Stimulated activated CD4-positive, alpha-beta T cell treated with anti-CD3 and anti-CD28 coated beads, Interleukin-2, amount 100 ng/mL, for 4 hours (primary cell): ENCODE measurements around the gene PSMD2.

Experiments
- DNase-seq: peaks from one replicate; pipeline ENCODE4 v3.0.0-alpha.2; 2020; ENCODE audit warnings: low read depth

The PSMD2 gene

GRCh38 chr3:184282941-184283340 is 16.1 kb upstream of the PSMD2 start:
- DNase-seq: no peak

GRCh38 chr3:184283681-184284080 is 15.4 kb upstream of the PSMD2 start:
- DNase-seq: no peak

GRCh38 chr3:184284696-184285095 is 14.3 kb upstream of the PSMD2 start:
- DNase-seq: no peak

GRCh38 chr3:184289426-184289938 is 9.6 kb upstream of the PSMD2 start:
- DNase-seq: peak; percentile 43

GRCh38 chr3:184290331-184290730 is 8.7 kb upstream of the PSMD2 start:
- no peak for DNase-seq

- no peak for DNase-seq
These were observed 7.8 kb upstream of the PSMD2 start for GRCh38 chr3:184291044-184291737.

GRCh38 chr3:184291738-184292445 is 7.1 kb upstream of the PSMD2 start:
- DNase-seq: no peak

GRCh38 chr3:184295771-184296170 is 3.3 kb upstream of the PSMD2 start:
- DNase-seq: no peak

GRCh38 chr3:184296616-184297015 is 2.4 kb upstream of the PSMD2 start:
- DNase-seq: no peak

- DNase-seq: no peak
These were observed 692 bp downstream of the PSMD2 start for GRCh38 chr3:184299488-184300377.

- DNase-seq: no peak
These were observed 1.3 kb downstream of the PSMD2 start for GRCh38 chr3:184300378-184300720.

GRCh38 chr3:184305577-184305976 is 6.5 kb downstream of the PSMD2 start:
- DNase-seq: no peak

GRCh38 chr3:184306341-184306972 is 7.4 kb downstream of the PSMD2 start:
- DNase-seq: no peak

GRCh38 chr3:184307915-184308314 is 8.9 kb downstream of the PSMD2 start:
- DNase-seq: no peak

GRCh38 chr3:184308744-184309143 is 9.7 kb downstream of the PSMD2 start:
- no peak for DNase-seq

- DNase-seq: no peak
These were observed 12.6 kb downstream of the PSMD2 start for GRCh38 chr3:184311633-184312032.

GRCh38 chr3:184314363-184314699 is 15.3 kb downstream of the PSMD2 start, which contains the start of gene EIF4G1:
TSS of gene EIF4G1 (plus strand) at chr3:184314606. CDS start at chr3:184315797, 1,191 bp downstream.
- DNase-seq: peak; percentile 90

GRCh38 chr3:184314700-184315542 is 15.9 kb downstream of the PSMD2 start:
- DNase-seq: peak; percentile 41

GRCh38 chr3:184315543-184315867 is 16.5 kb downstream of the PSMD2 start:
- DNase-seq: no peak

- DNase-seq: no peak
These were observed 17.0 kb downstream of the PSMD2 start for GRCh38 chr3:184315871-184316661.

- DNase-seq: no peak
These were observed 17.8 kb downstream of the PSMD2 start for GRCh38 chr3:184316792-184317191.
